HG03280 (cell line): ENCODE data around the gene RCE1.

Experiments used
- ATAC-seq: cut with Tn5 transposase; IDR thresholded peaks from one replicate; pipeline ENCODE4 v1.9.1; 2021; ENCODE audit warnings: mild to moderate bottlenecking, moderate library complexity; ENCODE audit not compliant: unreplicated experiment

Gene RCE1

GRCh38 chr11:66868082-66868725 is 25.0 kb downstream of the RCE1 start:
- no peak for ATAC-seq

DNA sequence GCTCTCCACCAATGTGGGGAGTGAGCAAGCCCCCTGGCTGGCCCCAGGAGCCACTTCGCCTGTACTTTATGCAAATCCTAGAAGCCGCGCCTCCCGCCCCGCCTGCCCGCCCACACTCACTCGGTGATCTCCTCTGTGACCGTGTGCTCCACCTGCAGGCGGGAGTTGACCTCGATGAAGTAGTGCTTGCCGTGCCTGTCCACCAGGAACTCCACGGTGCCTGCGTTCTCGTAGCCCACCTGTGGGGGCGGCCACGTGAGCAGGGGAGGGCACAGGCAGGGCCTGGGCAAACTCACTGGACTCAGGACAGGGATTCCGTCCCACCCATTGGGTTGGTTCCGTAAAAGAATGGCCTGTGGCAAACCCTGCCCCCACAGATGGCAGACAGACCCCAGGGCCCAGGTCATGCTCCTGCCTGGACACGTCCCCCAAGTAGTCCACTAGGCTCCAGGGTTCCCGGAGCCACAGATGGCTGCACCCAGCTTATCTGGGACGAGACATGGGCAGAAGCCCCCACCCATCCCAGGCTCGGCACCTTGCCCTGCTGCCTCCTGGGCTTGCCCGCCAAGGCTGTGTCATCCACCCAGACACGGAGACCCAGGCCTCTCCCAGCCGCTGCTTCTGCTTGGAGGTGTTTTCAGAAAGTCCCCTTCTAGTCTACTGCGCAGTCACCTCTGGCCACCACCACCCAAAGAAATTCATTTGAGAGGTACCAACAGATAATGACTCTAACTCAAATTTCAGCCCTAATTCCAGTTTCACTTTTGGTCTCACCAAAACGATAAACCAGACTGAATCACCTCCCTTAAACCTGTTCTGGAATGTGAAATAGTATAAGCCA is 25.7 kb downstream of the RCE1 start:
- peak; percentile 85 for ATAC-seq

- no peak for ATAC-seq
These were observed 26.3 kb downstream of the RCE1 start for GRCh38 chr11:66869567-66869870.

DNA sequence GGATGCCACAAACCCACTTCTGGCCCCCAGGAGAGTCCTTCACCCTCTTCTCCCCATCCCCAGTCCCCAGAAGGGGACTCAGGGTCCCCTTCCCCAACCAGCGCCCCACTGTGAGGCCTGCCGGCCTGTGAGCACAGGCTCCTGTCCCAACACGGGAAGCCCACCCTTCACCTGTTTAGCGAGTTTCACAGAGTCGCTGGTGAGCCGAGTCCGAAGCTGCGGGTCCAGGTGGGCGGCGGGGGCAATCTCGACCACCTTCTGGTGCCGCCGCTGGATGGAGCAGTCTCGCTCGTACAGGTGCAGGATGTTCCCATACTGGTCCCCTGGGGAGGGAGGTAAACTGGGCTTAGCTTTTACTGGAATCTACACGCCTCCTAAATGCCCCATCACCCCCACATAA is 26.9 kb downstream of the RCE1 start:
- ATAC-seq, result no peak

DNA sequence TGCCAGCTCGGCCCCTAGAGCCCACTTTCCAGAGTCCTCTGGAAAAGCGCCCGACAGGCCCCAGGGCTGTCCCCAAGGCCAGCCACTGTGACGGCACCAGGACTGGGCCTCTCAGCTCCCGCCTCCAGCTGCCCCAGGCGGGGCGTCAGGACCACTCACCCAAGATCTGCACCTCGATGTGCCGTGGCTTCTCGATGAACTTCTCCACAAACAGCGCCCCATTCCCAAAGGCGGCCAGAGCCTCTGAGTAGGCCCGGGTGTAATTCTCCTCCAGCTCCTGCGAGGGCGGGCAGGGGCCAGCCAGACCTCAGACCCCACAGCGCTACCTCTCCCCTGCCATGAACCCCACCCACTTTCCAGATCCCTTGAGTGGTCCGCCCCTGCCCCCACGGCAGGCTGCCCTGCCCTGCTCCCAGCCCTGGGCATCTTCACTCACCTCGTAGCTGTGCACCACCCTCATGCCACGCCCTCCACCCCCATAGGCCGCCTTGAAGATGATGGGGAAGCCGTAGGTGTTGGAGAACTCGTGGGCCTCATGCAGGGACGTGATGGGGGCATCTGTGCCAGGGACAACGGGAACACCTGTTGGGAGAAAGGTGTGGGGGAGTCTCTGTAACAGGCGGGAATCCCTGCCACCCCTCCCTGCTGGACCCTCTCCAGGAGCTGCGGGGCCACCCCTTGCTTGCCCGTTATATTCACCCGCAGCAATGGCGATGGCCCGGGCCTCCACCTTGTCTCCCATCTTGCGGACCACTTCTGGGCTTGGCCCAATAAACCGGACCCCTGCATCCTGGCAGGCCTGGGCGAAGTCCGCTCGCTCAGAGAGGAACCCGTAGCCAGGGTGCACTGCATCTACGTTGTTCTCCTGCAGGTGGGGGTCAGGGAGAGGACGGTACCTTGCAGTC is 27.6 kb downstream of the RCE1 start:
- no peak for ATAC-seq

- no peak for ATAC-seq
These were observed 28.3 kb downstream of the RCE1 start for GRCh38 chr11:66871521-66871901.

- no peak for ATAC-seq
These were observed 31.0 kb downstream of the RCE1 start for GRCh38 chr11:66874232-66874631.

DNA sequence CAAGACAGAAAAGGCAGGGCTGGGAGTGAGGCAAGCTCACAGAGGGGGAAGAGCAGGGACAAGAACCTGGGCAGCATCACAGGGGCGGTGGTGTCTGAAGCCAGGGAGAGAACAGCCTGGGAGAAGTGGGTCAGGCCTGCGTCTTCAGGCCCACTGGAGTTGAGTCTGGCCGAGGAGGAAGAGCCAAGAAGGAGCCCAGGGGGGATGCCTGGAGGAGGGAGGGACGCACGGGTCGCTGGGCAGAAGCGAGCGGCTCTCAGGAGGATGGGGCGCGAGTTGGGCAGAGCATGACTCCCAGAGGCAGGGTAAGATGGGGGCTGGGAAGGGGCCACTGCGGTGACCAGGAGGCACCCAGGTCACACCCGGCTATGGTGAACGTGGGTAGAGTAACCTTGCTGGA is 32.1 kb downstream of the RCE1 start:
- no peak for ATAC-seq

- no peak for ATAC-seq
These were observed 34.5 kb downstream of the RCE1 start for GRCh38 chr11:66877588-66878385.

DNA sequence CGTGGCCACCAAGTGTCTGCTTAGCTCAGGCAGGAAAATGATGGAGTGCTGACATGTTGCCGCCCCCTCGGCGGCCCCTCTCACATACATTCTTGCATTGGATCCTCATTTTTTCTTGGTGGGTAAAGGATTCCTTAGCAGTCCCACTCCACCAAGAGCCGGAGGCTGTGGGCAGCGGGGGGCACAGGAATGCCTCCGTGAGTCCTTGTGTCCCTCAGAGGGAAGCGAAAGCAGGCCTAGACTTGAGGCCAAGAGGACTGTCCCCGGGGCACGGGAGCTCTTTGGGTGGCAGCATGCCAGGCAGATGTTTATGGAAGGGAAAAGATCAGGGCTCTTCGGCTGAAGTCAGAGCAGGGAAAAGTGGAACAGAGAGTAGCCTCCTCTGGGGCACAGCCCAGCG is 35.2 kb downstream of the RCE1 start:
- ATAC-seq, result no peak

DNA sequence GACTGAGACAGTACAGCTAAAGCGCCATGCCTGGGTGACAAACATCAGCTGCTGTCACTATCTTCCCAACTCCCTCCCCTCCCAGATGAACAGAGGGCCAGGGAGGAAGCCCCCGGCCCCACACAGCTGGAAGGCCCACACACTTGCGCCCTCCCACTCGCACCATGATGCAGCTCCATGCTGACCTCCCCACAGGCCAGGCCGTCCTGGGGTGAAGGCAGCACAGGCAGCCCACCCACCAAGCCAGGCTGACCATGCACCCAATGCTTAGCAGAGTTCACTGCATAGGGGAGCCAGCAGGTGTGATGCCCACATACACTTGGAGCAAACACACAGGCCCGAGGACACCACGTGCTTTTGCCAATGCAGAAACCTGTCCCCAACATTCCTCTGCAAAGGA is 35.8 kb downstream of the RCE1 start:
- no peak for ATAC-seq

GRCh38 chr11:66879583-66879982 is 36.3 kb downstream of the RCE1 start:
- ATAC-seq, result no peak

DNA sequence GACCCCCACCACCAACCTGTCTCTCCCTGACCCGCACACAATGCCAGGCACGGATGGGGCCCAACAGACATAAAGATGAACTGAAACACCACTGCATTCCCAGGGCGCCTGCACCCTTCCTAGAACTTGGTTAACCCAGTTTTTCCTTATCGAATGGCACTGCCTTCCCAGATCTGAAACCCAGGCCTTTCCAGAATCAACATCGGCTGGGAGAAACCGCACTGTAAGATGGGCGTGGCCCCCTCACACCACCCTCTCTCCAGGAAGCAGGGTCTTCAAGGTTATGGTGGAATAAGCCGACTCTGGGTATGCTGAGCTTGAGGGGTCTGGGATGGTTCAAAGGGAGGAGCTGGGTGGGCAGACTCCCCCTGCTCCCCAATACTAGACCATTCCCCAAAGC is 36.8 kb downstream of the RCE1 start:
- ATAC-seq, result no peak

DNA sequence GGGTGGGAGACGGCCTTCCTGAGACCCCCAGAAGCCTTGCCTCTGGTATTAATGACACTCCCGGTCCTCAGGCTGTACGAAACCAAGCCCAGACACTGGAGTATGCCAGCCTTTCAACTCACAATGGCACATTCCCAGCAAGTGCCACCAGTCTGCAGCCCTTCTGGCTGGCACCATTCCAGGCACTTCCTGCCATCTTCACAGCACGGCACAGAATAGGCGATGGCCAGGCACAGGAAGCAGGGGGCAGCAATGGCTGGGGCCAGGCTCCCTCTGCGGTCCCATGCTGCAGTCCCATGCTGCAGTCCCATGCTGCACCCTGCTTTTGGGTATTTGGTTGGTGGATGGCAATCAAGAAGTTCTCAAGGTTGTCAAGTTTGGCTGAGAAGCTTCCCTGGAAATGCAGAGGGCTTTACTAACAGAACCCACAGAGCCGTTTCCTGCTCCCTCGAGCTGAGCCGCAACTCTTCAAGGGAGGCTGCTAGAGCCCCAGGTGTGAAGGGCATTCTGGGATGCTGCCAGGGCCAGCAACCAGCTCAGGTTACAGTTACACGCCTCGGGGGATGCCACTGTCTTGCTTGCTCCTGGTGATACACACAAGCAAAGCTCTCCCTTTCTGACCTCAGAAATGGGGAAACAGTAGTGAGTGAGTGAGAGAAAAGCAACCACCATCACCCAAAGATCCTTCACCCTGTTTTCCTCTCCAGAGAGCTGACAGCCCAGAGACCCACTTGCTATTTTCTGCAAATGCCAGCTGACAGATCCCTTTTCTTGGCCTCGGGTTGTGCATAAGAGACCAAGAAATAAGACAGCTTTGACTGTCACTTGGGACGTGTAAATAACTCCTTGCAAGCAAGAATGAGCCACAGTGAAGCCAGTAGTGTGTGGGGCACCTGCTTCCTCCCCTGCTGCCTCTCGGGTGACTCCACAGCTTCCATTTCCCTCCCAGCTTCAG is 37.5 kb downstream of the RCE1 start:
- no peak for ATAC-seq

GRCh38 chr11:66881451-66881835 is 38.2 kb downstream of the RCE1 start:
- ATAC-seq, result no peak

- ATAC-seq, result no peak
These were observed 38.7 kb downstream of the RCE1 start for GRCh38 chr11:66881927-66882452.

GRCh38 chr11:66882561-66883015 is 39.3 kb downstream of the RCE1 start:
- no peak for ATAC-seq

DNA sequence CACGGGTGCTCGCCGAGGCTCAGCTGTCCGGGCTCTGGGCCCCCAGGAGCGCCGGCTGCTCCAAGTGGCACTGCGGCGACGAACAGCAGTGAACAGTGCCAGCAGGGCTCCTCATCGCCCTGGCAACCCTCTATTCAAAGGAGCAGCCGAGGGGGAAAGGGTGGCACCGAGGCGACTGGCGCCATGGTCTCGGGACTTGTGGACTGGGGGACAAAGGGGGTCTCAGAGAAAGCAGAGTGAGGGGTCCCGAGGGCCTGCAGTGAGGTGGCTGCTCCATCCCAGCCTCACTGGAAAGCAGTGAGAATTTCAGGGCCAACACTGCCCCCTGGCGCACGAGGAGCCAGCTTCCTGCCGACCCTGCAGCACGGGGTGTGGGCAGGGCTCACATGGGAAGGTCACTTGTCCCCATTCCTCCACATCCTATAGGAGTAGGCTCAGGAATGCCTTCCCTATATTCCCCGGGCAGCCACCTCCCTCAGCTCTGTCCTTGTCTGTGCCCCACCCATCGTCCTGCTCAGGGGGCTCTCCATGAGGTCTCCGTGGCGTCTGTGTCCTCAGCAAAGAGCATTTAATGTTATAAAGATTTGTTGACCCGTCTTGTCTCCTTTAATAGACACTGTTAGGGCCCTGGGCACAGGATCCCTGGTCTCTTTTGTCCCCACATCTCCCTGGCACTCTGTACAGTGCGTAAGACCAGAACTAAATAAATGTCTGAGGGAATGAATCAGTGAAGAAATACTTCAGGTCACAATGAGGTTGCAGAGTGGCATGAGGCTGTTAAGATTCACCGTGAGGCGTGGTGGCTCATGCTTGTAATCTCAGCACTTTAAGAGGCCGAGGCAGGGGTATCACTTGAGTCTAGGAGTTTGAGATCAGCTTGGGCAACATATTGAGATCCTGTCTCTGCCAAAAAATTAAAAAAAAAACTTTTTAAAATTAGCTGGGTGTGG is 40.0 kb downstream of the RCE1 start:
- ATAC-seq, result no peak
